Measurements from ENCODE around the gene NUDT1.
A peak's percentile ranks its signal among the peaks of the same experiment; 100 is the strongest.

NUDT1 gene

GRCh38 chr7:2224934-2225333 is 17.1 kb upstream of the NUDT1 start:
- no peak for DNase-seq

DNA sequence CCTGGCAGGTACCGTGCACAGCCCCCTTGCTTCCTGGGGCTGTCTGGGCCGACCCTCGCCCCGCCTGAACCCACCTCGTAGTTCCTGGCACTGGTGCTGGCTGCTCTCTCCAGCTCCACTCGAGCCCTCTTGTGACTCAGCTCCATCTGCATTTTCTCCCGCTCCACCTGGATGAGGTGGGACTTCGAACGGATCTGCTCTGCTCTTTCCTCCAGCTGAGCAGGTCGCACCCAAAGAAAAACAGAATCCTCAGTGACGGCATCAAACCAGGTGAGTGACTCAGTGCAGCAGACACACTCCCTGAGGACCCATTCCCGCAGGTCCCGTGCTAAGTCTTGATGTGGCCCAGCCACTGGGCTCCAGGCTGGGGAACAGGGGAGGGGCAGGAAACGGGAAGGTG is 16.7 kb upstream of the NUDT1 start:
- DNase-seq = no peak

DNA sequence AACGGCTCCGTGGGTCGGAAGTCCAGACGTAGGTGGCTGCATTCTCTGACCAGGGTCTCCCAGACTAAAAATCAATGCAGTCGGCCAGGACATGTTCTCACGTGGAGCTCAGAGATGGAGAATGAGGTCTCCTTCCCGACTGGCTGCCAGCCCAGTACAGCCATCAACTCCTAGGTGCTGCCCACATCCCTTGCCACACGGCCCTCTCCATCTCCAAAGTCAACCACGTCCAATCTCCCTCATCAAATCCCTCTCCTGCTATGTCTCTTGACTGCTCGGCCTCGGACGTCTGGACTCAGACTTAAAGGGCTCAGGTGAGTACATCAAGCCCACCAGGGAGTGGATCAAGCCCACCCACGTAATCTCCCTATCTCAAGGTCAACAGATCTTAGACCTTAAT is 16.2 kb upstream of the NUDT1 start:
- DNase-seq = no peak

- no peak for DNase-seq
Observed at GRCh38 chr7:2227699-2228098, 14.3 kb upstream of the NUDT1 start.

- DNase-seq = no peak
Observed at GRCh38 chr7:2228921-2229320, 13.1 kb upstream of the NUDT1 start.

DNA sequence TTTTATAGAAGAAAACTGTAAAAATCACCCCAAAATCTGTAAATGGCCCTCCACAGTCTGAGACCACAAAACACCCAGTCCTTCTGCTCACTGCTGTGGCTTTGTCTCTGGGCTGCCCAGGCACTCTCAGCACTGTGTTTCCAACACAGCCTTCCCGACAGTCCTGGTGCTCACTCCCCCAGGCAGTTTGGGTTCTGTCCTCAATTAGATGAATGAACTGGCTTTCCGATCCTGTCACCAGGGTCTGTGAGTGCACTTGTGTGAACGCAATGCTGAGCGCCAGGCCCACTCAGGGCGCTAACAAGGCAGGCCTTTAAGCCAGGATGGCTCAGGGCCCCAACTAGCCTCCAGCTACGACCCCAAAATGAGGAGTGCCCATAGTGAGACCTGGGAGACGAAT is 12.6 kb upstream of the NUDT1 start:
- DNase-seq = no peak

GRCh38 chr7:2230226-2230625 is 11.8 kb upstream of the NUDT1 start:
- no peak for DNase-seq

DNA sequence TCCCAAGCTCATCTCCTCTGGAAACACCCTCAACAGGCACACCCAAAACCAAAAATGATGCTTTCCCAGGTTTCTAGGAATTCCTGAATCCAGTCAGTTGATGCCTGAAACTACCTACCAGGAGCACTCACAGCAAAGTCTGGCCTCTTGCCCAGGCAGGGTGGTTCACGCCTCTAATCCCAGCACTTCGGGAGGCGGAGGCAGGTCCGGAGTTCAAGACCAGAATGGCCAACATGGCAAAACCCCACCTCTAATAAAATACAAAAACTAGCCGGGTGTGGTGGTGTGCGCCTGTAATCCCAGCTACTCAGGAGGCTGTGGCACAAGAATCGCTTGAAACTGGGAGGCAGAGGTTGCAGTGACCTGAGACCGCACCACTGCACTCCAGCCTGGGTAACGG is 11.1 kb upstream of the NUDT1 start:
- no peak for DNase-seq

DNA sequence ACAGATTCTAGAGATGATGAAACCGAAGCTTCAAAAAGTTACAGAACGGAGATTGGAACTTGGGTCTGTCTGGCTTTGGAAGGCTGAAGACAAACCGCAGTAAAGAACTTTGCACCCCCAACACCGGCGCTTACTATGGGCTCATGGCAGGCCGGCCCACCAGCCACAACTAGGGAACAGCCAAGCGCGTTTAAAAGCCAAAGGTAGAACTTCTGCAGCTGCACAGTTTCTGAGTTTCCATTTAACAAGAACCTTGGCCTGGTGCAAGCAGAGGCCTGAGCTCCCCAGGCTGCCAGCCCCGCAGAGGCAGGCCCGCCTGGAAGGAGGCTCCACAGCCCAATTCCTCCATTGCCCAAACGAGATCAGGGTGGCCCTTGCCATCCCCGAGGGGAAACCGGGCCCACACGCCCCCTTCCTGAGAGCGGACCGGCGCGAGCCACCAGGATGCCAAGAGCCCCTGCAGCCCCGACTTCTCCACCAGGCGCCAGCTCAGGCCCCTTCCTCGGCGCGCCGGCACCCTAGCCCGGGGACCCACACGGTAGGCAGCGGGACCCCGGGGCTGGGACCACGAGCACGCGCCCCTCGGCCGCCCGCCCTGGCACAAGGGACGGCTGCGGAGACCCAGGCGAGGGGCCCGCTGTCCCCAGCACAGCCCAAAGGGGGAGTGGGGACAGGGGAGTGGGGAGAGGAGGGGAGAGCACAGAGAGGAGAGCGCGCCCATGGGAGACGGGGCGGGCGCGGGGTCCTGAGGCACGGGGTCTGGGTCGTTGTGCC is 9.8 kb upstream of the NUDT1 start:
- DNase-seq = no peak

DNA sequence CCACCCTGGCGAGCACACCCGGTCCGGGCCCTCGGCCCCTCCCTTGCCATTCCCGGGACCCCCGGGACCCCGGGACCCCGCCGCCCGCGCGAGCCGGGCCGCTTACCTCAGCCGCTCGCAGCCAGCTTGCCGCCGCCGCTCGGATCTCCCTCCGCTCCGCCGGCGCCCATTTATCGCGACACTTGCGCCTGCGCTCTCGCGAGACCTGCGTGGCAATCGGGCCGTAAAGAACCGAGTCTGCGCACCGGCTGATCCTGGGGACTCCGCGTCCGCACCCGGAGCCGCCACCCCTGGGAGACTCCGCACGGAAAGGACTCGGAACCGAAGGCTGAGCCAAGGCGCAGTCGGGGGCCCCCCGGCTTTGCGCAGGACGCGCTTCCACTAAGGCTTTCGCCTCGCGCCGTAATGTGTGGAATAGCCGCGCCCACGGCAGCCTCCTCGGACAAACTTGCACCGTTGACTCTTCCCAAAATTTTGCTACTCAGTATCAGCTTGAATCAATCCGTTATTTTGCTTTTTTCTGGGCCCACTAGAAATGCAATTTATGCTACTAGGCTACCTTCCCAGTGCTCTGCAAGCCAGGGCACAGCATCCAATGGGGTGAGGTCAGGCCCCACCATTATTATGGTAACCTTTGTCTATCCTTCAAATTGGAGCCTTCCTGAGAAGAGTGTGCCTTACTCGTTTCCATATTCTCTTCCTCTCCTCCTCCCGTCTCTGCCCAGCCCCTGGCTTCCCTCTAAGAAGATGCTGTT is 9.1 kb upstream of the NUDT1 start, which contains the start of gene MAD1L1:
Gene MAD1L1 (minus strand): TSS at position 180 of the 755 bp plus-strand sequence. CDS start 2,812 bp downstream, outside the sequence.
- DNase-seq = peak; percentile 92

- DNase-seq = no peak
Observed at GRCh38 chr7:2233926-2234325, 8.1 kb upstream of the NUDT1 start.

GRCh38 chr7:2237109-2237602 is 4.9 kb upstream of the NUDT1 start:
- DNase-seq = no peak

- no peak for DNase-seq
Observed at GRCh38 chr7:2239242-2239641, 2.8 kb upstream of the NUDT1 start.

- DNase-seq = no peak
Observed at GRCh38 chr7:2242541-2243429, 759 bp downstream of the NUDT1 start.

- DNase-seq = peak; percentile 69
Observed at GRCh38 chr7:2243458-2243857, 1.4 kb downstream of the NUDT1 start.

DNA sequence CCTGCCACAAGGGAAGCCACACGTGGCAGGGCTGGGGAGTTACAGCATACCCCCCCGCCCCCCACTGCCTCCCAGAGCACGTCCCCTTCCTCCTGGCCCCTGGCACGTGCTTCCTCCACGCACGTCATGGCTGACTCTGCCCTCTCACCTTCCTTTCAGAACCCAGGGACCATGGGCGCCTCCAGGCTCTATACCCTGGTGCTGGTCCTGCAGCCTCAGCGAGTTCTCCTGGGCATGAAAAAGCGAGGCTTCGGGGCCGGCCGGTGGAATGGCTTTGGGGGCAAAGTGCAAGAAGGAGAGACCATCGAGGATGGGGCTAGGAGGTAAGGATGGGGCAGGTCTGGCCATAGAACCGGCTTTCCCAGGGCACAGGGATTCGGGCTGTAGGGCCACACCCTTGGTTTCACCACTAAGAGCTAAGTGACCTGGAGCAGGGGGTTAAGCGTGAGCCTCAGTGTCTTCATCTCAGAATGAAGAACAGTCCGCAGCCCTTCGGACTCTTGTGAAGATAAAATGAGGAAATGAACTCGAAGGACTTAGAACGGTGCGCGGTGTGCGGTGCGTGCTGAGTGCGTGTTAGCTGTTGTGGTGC is 2.5 kb downstream of the NUDT1 start:
- DNase-seq = no peak

GRCh38 chr7:2245883-2246675 is 4.1 kb downstream of the NUDT1 start:
- DNase-seq = no peak

- DNase-seq = no peak
Observed at GRCh38 chr7:2247141-2247995, 5.3 kb downstream of the NUDT1 start.

- peak; percentile 91 for DNase-seq
Observed at GRCh38 chr7:2248984-2249694, 7.1 kb downstream of the NUDT1 start.

DNA sequence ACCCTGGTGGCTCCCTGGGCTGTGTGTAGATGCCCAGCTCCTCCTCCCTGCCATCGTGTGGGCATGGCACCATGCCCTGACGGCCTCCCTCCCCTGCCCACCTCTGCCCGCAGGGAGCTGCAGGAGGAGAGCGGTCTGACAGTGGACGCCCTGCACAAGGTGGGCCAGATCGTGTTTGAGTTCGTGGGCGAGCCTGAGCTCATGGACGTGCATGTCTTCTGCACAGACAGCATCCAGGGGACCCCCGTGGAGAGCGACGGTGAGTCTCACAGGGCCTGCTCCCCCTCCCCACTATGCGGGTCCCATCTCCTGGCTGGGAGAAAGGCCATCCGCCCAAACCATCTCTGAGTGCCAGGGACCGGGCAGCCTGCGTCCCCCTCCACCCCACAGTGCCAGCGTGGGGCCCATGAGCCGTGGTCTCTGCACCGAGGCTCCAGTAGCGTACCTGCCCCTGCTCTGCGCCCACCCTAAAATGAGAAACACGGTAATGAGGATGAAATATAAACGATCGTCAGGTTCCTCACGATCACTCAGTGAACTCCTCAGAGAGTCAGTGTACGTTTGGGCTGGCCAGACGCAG is 7.8 kb downstream of the NUDT1 start:
- DNase-seq = no peak

Data from left hindlimb (tissue), 1 donor.